Mesendoderm (in vitro differentiated cells): Measurements from ENCODE around the gene BTBD6. TPM values are rescaled to one million over a fixed set of nuclear protein-coding genes. Genes with fewer than 3 reads are reported as not detected.
A peak's percentile ranks its signal among the peaks of the same experiment; 100 is the strongest.

Experiments used
- DNase-seq: peaks from one replicate; pipeline ENCODE4 v3.0.0; 2013
- H2AK5ac ChIP-seq: 2 replicates; pipeline ENCODE4 v1.6.1; 2013; ENCODE audit warnings: low read length, inconsistent platforms
- H2BK120ac ChIP-seq: 2 replicates; pipeline ENCODE4 v1.6.1; 2013; ENCODE audit warnings: low read depth, mild to moderate bottlenecking, low read length, moderate library complexity, mixed read lengths
- H2BK15ac ChIP-seq: replicated peaks from 2 replicates; pipeline ENCODE4 v1.6.1; 2013; ENCODE audit warnings: low read depth, mild to moderate bottlenecking, moderate library complexity
- H2BK5ac ChIP-seq: 2 replicates; pipeline ENCODE4 v1.6.1; 2013; ENCODE audit warnings: low read length, inconsistent platforms
- H3K18ac ChIP-seq: 2 replicates; pipeline ENCODE4 v1.6.1; 2013; ENCODE audit warnings: mild to moderate bottlenecking, low read length, mixed read lengths
- H3K23ac ChIP-seq: one replicate; pipeline ENCODE4 v1.6.1; 2013; ENCODE audit warnings: low read length
- H3K27ac ChIP-seq: 2 replicates; pipeline ENCODE4 v1.5.1; 2013; ENCODE audit warnings: low read depth, mild to moderate bottlenecking, inconsistent platforms, low read length, moderate library complexity
- H3K27me3 ChIP-seq: 2 replicates; pipeline ENCODE4 v1.6.1; 2013; ENCODE audit warnings: low read length, control low read depth, mild to moderate bottlenecking, inconsistent platforms; ENCODE audit not compliant: insufficient read depth, poor library complexity
- H3K36me3 ChIP-seq: 2 replicates; pipeline ENCODE4 v1.6.1; 2013; ENCODE audit warnings: low read length, inconsistent platforms; ENCODE audit not compliant: control insufficient read depth, insufficient read depth
- H3K4ac ChIP-seq: one replicate; pipeline ENCODE4 v1.6.1; 2013; ENCODE audit warnings: low read depth, mild to moderate bottlenecking, low read length, moderate library complexity
- H3K4me1 ChIP-seq: 2 replicates; pipeline ENCODE4 v1.6.1; 2013; ENCODE audit warnings: low read depth, low read length, inconsistent platforms; ENCODE audit not compliant: control insufficient read depth
- H3K4me2 ChIP-seq: 2 replicates; pipeline ENCODE4 v1.6.1; 2013; ENCODE audit warnings: low read length
- H3K4me3 ChIP-seq: 2 replicates; pipeline ENCODE4 v1.5.1; 2013; ENCODE audit warnings: mild to moderate bottlenecking, low read length
- H3K56ac ChIP-seq: one replicate; pipeline ENCODE4 v1.6.1; 2013; ENCODE audit warnings: low read length
- H3K79me1 ChIP-seq: 2 replicates; pipeline ENCODE4 v1.6.1; 2013; ENCODE audit warnings: low read length, inconsistent platforms
- H3K79me2 ChIP-seq: 2 replicates; pipeline ENCODE4 v1.6.1; 2013; ENCODE audit warnings: mild to moderate bottlenecking, low read length; ENCODE audit not compliant: control insufficient read depth, insufficient read depth
- H3K9ac ChIP-seq: 2 replicates; pipeline ENCODE4 v1.6.1; 2013; ENCODE audit warnings: low read length, inconsistent platforms
- H4K5ac ChIP-seq: one replicate; pipeline ENCODE4 v1.6.1; 2013; ENCODE audit warnings: low read length
- H4K8ac ChIP-seq: one replicate; pipeline ENCODE4 v1.6.1; 2013; ENCODE audit warnings: low read depth, mild to moderate bottlenecking, control low read depth, low read length, moderate library complexity
- WGBS: extraction: QIAGEN DNeasy Blood & Tissue Kit; methylation state at CpG from one replicate; pipeline ENCODE4 v1.1.7; 2013; ENCODE audit warnings: low lambda C conversion rate, missing lambda C conversion rate; ENCODE audit not compliant: insufficient coverage; ENCODE audit errors: extremely low coverage; 5-methylcytosine and 5-hydroxymethylcytosine counted together
- polyA plus RNA-seq, 2 experiments: library from polyadenylated mRNA; stranded (reverse); fragments of 200-250 nt; gene quantifications; one replicate each; pipeline ENCODE4 v1.2.3, GENCODE V29; 2013

The BTBD6 gene
- polyA plus RNA-seq (2013, experiment 1 of 2), result 12.0 TPM
- 12.3 TPM for polyA plus RNA-seq (2013, experiment 2 of 2)

- Histone ChIP-seq H3K23ac (no peak within 1 kb of the TSS), H3K56ac (peak within 1 kb of the TSS; percentile 88), H3K9ac (peak within 1 kb of the TSS; percentile 82), H2BK15ac (no peak within 1 kb of the TSS), H4K5ac (no peak within 1 kb of the TSS), H3K4ac (peak within 1 kb of the TSS; percentile 46), H3K79me2 (no peaks in the 10 kb centered on the region), H3K4me2 (peak within 1 kb of the TSS; percentile 94), H2AK5ac (no peak within 1 kb of the TSS), H3K4me1 (no peaks in the 10 kb centered on the region), H4K8ac (peak within 1 kb of the TSS; percentile 81), H2BK120ac (no peak within 1 kb of the TSS), H3K79me1 (peaks cover 2% of the 10 kb centered on the region), H3K36me3 (peaks cover 2% of the 10 kb centered on the region), H3K27me3 (no peaks in the 10 kb centered on the region), H3K18ac (peak within 1 kb of the TSS; percentile 87), H2BK5ac (no peak within 1 kb of the TSS), H3K27ac (peak within 1 kb of the TSS; percentile 11), H3K4me3 (peak within 1 kb of the TSS; percentile 53)
- WGBS, result no CpG with 5 or more reads among the region's 130 CpGs
- DNase-seq, result peak; percentile 85
Measured at GRCh38 chr14:105248368-105249181, at the start of gene BTBD6. TSS of gene BTBD6 (plus strand) at chr14:105248533. CDS start at chr14:105248712, 179 bp downstream.

DNA sequence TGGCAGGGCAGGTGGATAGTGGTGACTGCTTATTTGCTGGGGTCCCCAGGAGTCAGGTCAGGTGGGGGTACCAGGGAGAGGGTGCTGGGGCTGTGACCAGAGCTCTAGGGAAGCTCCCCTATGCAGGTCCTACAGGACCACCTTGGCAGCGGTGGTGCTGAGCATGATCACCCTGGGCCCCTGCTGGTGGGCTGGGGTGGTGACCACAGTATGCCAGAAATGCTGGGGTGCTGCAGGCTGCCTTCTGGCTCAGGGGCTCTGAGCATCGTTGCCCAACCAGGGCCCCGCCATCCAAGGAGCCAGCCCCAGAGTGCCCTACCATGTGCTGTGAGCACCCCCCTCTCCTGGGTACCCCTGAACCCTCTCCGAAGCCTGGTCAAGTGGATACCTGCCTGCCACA is 49.7 kb upstream of the BTBD6 start:
- Histone ChIP-seq H2AK5ac (no peak overlapping the region), H3K4me1 (peaks cover 7% of the 10 kb centered on the region), H3K4me2 (no peak overlapping the region), H3K56ac (peak overlapping the region; percentile 7), H3K79me1 (no peaks in the 10 kb centered on the region), H3K23ac (no peak overlapping the region), H3K9ac (no peak overlapping the region), H3K4me3 (no peak overlapping the region), H3K27me3 (no peaks in the 10 kb centered on the region), H4K8ac (no peak overlapping the region), H2BK15ac (no peak overlapping the region), H4K5ac (no peak overlapping the region), H2BK120ac (no peak overlapping the region), H3K27ac (no peak overlapping the region), H2BK5ac (no peak overlapping the region), H3K18ac (no peak overlapping the region), H3K79me2 (no peaks in the 10 kb centered on the region), H3K36me3 (no peaks in the 10 kb centered on the region), H3K4ac (no peak overlapping the region)
- no peak for DNase-seq
- WGBS, result no CpG with 5 or more reads among the region's 4 CpGs

DNA sequence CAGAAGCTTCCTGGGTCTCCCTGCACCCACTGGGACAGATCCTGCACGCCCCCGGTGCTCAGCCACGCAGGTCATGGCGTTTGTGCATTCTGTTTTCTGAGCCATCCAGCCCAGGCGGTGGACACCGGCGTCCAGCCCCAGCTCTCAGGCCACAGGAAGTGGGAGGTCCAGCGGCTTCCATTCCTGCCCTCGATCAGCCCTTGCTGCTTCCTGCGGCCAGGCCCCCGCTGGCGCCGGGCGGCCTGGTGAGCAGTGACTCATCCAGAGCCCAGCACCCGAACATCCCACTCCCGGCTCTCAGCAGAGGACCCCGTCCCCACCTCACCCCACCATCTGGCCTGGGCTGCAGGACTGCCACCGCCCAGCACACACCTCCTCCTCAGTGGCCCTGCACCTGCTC is 49.2 kb upstream of the BTBD6 start:
- H2BK120ac ChIP-seq, result no peak overlapping the region
- no peaks in the 10 kb centered on the region for H3K79me1 ChIP-seq
- no peak overlapping the region for H4K8ac ChIP-seq
- no peak overlapping the region for H2AK5ac ChIP-seq
- DNase-seq, result no peak
- no peak overlapping the region for H3K9ac ChIP-seq
- no peaks in the 10 kb centered on the region for H3K36me3 ChIP-seq
- no peak overlapping the region for H2BK15ac ChIP-seq
- no peak overlapping the region for H3K4ac ChIP-seq
- WGBS, result no CpG with 5 or more reads among the region's 18 CpGs
- H3K79me2 ChIP-seq, result no peaks in the 10 kb centered on the region
- H3K4me2 ChIP-seq, result no peak overlapping the region
- no peak overlapping the region for H3K4me3 ChIP-seq
- no peak overlapping the region for H3K27ac ChIP-seq
- no peak overlapping the region for H4K5ac ChIP-seq
- no peak overlapping the region for H3K23ac ChIP-seq
- no peaks in the 10 kb centered on the region for H3K27me3 ChIP-seq
- H3K4me1 ChIP-seq, result peaks cover 7% of the 10 kb centered on the region
- H3K56ac ChIP-seq, result no peak overlapping the region
- H3K18ac ChIP-seq, result no peak overlapping the region
- no peak overlapping the region for H2BK5ac ChIP-seq

GRCh38 chr14:105200074-105200473 is 48.3 kb upstream of the BTBD6 start:
- Histone ChIP-seq H2BK15ac (no peak overlapping the region), H4K8ac (no peak overlapping the region), H3K27ac (no peak overlapping the region), H3K18ac (no peak overlapping the region), H3K4me2 (no peak overlapping the region), H3K27me3 (no peaks in the 10 kb centered on the region), H3K4ac (no peak overlapping the region), H3K9ac (no peak overlapping the region), H4K5ac (no peak overlapping the region), H2AK5ac (no peak overlapping the region), H3K23ac (no peak overlapping the region), H3K4me3 (no peak overlapping the region), H3K36me3 (no peaks in the 10 kb centered on the region), H3K79me1 (no peaks in the 10 kb centered on the region), H2BK5ac (no peak overlapping the region), H3K4me1 (peaks cover 7% of the 10 kb centered on the region), H3K79me2 (no peaks in the 10 kb centered on the region), H3K56ac (no peak overlapping the region), H2BK120ac (no peak overlapping the region)
- no CpG with 5 or more reads among the region's 10 CpGs for whole genome bisulfite sequencing
- DNase-seq, result no peak

DNA sequence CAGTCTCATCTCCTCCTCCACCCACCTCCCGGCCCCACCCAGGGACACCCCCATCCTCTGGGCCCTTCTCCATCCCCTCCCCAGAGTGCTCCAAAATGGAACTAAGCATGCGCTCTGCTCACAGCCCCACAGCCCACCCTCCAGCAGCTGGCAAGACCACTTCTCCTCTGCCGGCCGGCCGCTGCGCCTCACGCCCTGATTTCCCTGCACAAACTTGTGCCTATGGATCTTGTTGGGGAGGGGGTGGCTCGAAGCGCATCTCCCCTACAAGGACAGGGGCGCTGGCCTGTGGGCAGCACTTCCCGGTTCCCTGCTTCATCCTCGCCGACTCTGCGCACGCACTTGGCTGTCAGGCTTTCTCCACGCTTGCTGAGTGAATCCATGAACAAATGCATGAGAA is 47.7 kb upstream of the BTBD6 start:
- Histone ChIP-seq H2BK120ac (no peak overlapping the region), H3K36me3 (no peaks in the 10 kb centered on the region), H2BK5ac (no peak overlapping the region), H4K8ac (no peak overlapping the region), H4K5ac (no peak overlapping the region), H3K56ac (no peak overlapping the region), H3K4me1 (peaks cover 5% of the 10 kb centered on the region), H3K79me2 (no peaks in the 10 kb centered on the region), H3K4me3 (no peak overlapping the region), H3K79me1 (no peaks in the 10 kb centered on the region), H3K23ac (no peak overlapping the region), H3K4me2 (no peak overlapping the region), H3K18ac (no peak overlapping the region), H3K4ac (no peak overlapping the region), H2BK15ac (no peak overlapping the region), H2AK5ac (no peak overlapping the region), H3K27me3 (no peaks in the 10 kb centered on the region), H3K9ac (no peak overlapping the region), H3K27ac (no peak overlapping the region)
- no CpG with 5 or more reads among the region's 16 CpGs for WGBS
- DNase-seq, result no peak
